ENCODE measurements around the gene FOXJ3. TPM values are rescaled to one million over a fixed set of nuclear protein-coding genes. Genes with fewer than 3 reads are reported as not detected.
A peak's percentile ranks its signal among the peaks of the same experiment; 100 is the strongest.

Gene FOXJ3
- polyA plus RNA-seq, 6 donors from 2014 or later: 19.8 to 46.0 (median 36.4) TPM

GRCh38 chr1:42181687-42182086, 153.3 kb downstream of the FOXJ3 start:
- H3K9me3 Mint-ChIP-seq: no peaks in the 10 kb centered on the region
- H3K27ac Mint-ChIP-seq: peak overlapping the region in 4 of 6 donors; percentile 7 to 60 (median 10)
- H3K4me3 Mint-ChIP-seq: no peak overlapping the region
- peaks cover 17 to 22% of the 10 kb centered on the region in 2 donors for H3K36me3 Mint-ChIP-seq
- ATAC-seq (ENCODE audit: low read depth in 2 of 2) (no peak), DNase-seq (no peak)
- H3K4me1 Mint-ChIP-seq: peaks cover 0 to 7% (median 2%) of the 10 kb centered on the region in 3 donors
- no peaks in the 10 kb centered on the region for H3K27me3 Mint-ChIP-seq

GRCh38 chr1:42179900-42180329, 155.1 kb downstream of the FOXJ3 start:
- Mint-ChIP-seq H3K36me3 (peaks cover 10 to 12% of the 10 kb centered on the region in 2 donors), H3K4me3 (no peak overlapping the region), H3K9me3 (no peaks in the 10 kb centered on the region), H3K27me3 (no peaks in the 10 kb centered on the region), H3K4me1 (peaks cover 0 to 7% (median 2%) of the 10 kb centered on the region in 3 donors), H3K27ac (peak overlapping the region in 3 of 6 donors; percentile 29 to 73 (median 61))
- DNase-seq (no peak), ATAC-seq (ENCODE audit: low read depth in 2 of 2) (no peak)

- Mint-ChIP-seq H3K27ac (peak overlapping the region in 2 of 6 donors; percentile 61 to 77), H3K4me3 (no peak overlapping the region), H3K27me3 (no peaks in the 10 kb centered on the region), H3K4me1 (peaks cover 0 to 4% (median 2%) of the 10 kb centered on the region in 3 donors), H3K36me3 (peaks cover 3 to 7% of the 10 kb centered on the region in 2 donors), H3K9me3 (no peaks in the 10 kb centered on the region)
- ATAC-seq (ENCODE audit: low read depth in 2 of 2) (no peak), DNase-seq (no peak)
Measured at GRCh38 chr1:42179275-42179674, 155.8 kb downstream of the FOXJ3 start.

GRCh38 chr1:42178249-42178648, 156.8 kb downstream of the FOXJ3 start:
- DNase-seq: no peak

GRCh38 chr1:42177541-42177981, 157.5 kb downstream of the FOXJ3 start:
- no peaks in the 10 kb centered on the region for H3K9me3 Mint-ChIP-seq
- no peak overlapping the region for H3K4me3 Mint-ChIP-seq
- H3K36me3 Mint-ChIP-seq: peaks cover 0 to 3% of the 10 kb centered on the region in 2 donors
- DNase-seq (no peak), ATAC-seq (ENCODE audit: low read depth in 2 of 2) (no peak)
- peaks cover 0 to 4% (median 0%) of the 10 kb centered on the region in 3 donors for H3K4me1 Mint-ChIP-seq
- H3K27ac Mint-ChIP-seq: peak overlapping the region in 4 of 6 donors; percentile 12 to 57 (median 34)
- no peaks in the 10 kb centered on the region for H3K27me3 Mint-ChIP-seq

More at GRCh38 chr1:42178249-42178648, 156.8 kb downstream of the FOXJ3 start:
- Mint-ChIP-seq H3K9me3 (no peaks in the 10 kb centered on the region), H3K4me1 (peaks cover 0 to 4% (median 2%) of the 10 kb centered on the region in 3 donors), H3K36me3 (peaks cover 0 to 3% of the 10 kb centered on the region in 2 donors), H3K27me3 (no peaks in the 10 kb centered on the region), H3K27ac (peak overlapping the region in 3 of 6 donors; percentile 20 to 88 (median 27)), H3K4me3 (no peak overlapping the region)
- no peak for ATAC-seq (ENCODE audit: low read depth in 2 of 2)

GRCh38 chr1:42176902-42177519, 158.0 kb downstream of the FOXJ3 start:
- peaks cover 0 to 3% of the 10 kb centered on the region in 2 donors for H3K36me3 Mint-ChIP-seq
- no peaks in the 10 kb centered on the region for H3K9me3 Mint-ChIP-seq
- ATAC-seq (ENCODE audit: low read depth in 2 of 2) (peak; percentile 38 to 49), DNase-seq (peak; percentile 17)
- H3K4me1 Mint-ChIP-seq: peaks cover 0 to 4% (median 0%) of the 10 kb centered on the region in 3 donors
- no peak overlapping the region for H3K4me3 Mint-ChIP-seq
- H3K27me3 Mint-ChIP-seq: no peaks in the 10 kb centered on the region
- H3K27ac Mint-ChIP-seq: peak overlapping the region in 2 of 6 donors; percentile 20 to 49

- Mint-ChIP-seq H3K27me3 (no peaks in the 10 kb centered on the region), H3K9me3 (no peaks in the 10 kb centered on the region), H3K36me3 (no peaks in the 10 kb centered on the region), H3K27ac (peak overlapping the region in 1 of 6 donors; percentile 36), H3K4me3 (no peak overlapping the region), H3K4me1 (no peaks in the 10 kb centered on the region)
- ATAC-seq (ENCODE audit: low read depth in 2 of 2): no peak
- no peak for DNase-seq
Measured at GRCh38 chr1:42175314-42176054, 159.6 kb downstream of the FOXJ3 start.

- Mint-ChIP-seq H3K9me3 (no peaks in the 10 kb centered on the region), H3K36me3 (no peaks in the 10 kb centered on the region)
Measured at GRCh38 chr1:42173961-42174735, 160.9 kb downstream of the FOXJ3 start.

GRCh38 chr1:42173155-42173933, 161.7 kb downstream of the FOXJ3 start:
- ATAC-seq (ENCODE audit: low read depth in 2 of 2): peak; percentile 56 to 67
- H3K27ac Mint-ChIP-seq: peak overlapping the region in 1 of 6 donors; percentile 81
- H3K36me3 Mint-ChIP-seq: no peaks in the 10 kb centered on the region
- no peaks in the 10 kb centered on the region for H3K4me1 Mint-ChIP-seq
- no peaks in the 10 kb centered on the region for H3K9me3 Mint-ChIP-seq
- H3K4me3 Mint-ChIP-seq: no peak overlapping the region
- peak; percentile 38 for DNase-seq
- H3K27me3 Mint-ChIP-seq: no peaks in the 10 kb centered on the region

More at GRCh38 chr1:42173961-42174735, 160.9 kb downstream of the FOXJ3 start:
- DNase-seq: no peak
- no peak for ATAC-seq (ENCODE audit: low read depth in 2 of 2)
- H3K27ac Mint-ChIP-seq: peak overlapping the region in 2 of 6 donors; percentile 57 to 70
- no peaks in the 10 kb centered on the region for H3K4me1 Mint-ChIP-seq
- H3K27me3 Mint-ChIP-seq: no peaks in the 10 kb centered on the region
- no peak overlapping the region for H3K4me3 Mint-ChIP-seq

GRCh38 chr1:42172381-42173133, 162.5 kb downstream of the FOXJ3 start:
- no peak for ATAC-seq (ENCODE audit: low read depth in 2 of 2)
- no peaks in the 10 kb centered on the region for H3K9me3 Mint-ChIP-seq
- H3K27ac Mint-ChIP-seq: peak overlapping the region in 2 of 6 donors; percentile 26 to 51
- H3K27me3 Mint-ChIP-seq: peaks cover 0 to 7% (median 0%) of the 10 kb centered on the region in 3 donors
- no peaks in the 10 kb centered on the region for H3K4me1 Mint-ChIP-seq
- H3K36me3 Mint-ChIP-seq: no peaks in the 10 kb centered on the region
- peak overlapping the region in 1 of 8 donors; percentile 9 for H3K4me3 Mint-ChIP-seq
- no peak for DNase-seq

- Mint-ChIP-seq H3K27me3 (peaks cover 0 to 10% (median 0%) of the 10 kb centered on the region in 3 donors), H3K27ac (peak overlapping the region in 2 of 6 donors; percentile 28 to 92), H3K36me3 (no peaks in the 10 kb centered on the region), H3K4me3 (no peak overlapping the region), H3K4me1 (no peaks in the 10 kb centered on the region), H3K9me3 (no peaks in the 10 kb centered on the region)
- ATAC-seq (ENCODE audit: low read depth in 2 of 2) (no peak), DNase-seq (no peak)
Measured at GRCh38 chr1:42171679-42172266, 163.3 kb downstream of the FOXJ3 start.

Data from naive B cell (primary cell).